ENCODE data around the gene LY6G6C. TPM values are rescaled to one million over a fixed set of nuclear protein-coding genes. Genes with fewer than 3 reads are reported as not detected.

LY6G6C gene
- total and polyA plus RNA-seq, 2 experiments from 2014 or later, result not detected

GRCh38 chr6:31713465-31713864, 8.1 kb downstream of the LY6G6C start:
- Mint-ChIP-seq H3K4me3 (no peak overlapping the region; the same call in 2 of the 3 replicates), H3K27ac (no peak overlapping the region)

GRCh38 chr6:31712296-31712695, 9.2 kb downstream of the LY6G6C start:
- no peaks in the 10 kb centered on the region for H3K36me3 Mint-ChIP-seq (ENCODE audit: low read depth)
- H3K4me3 Mint-ChIP-seq, result no peak overlapping the region
- no peaks in the 10 kb centered on the region for H3K9me3 Mint-ChIP-seq
- H2AFZ ChIP-seq, result no peak overlapping the region
- H3K27ac ChIP-seq (ENCODE audit: low read depth), result no peak overlapping the region
- H3K27ac Mint-ChIP-seq, result no peak overlapping the region
- DNase-seq (ENCODE audit: low spot score), result no peak
- no peaks in the 10 kb centered on the region for H4K20me1 ChIP-seq (replicated peaks; ENCODE audit: insufficient read depth)
- no peak for ATAC-seq
- no peak overlapping the region for H3K4me3 ChIP-seq
- no peaks in the 10 kb centered on the region for H3K79me2 ChIP-seq (replicated peaks; ENCODE audit: insufficient read depth)
- TF ChIP-seq ZNF114 (CRISPR knock-in tag; IDR thresholded peaks at IDR 0.05) (no peak), CREB1 (CRISPR knock-in tag; IDR thresholded peaks at IDR 0.05; ENCODE audit: low read depth) (no peak), CTCF (conservative IDR thresholded peaks at IDR 0.05; ENCODE audit: low read depth in 2 of 2) (0 out of 4 replicates have a peak, but pooled peaks of 1 of the 2 experiments have one; percentile 18), JUNB (IDR thresholded peaks at IDR 0.05; ENCODE audit: unreplicated experiment) (no peak), REST (IDR thresholded peaks at IDR 0.05; ENCODE audit: unreplicated experiment) (no peak), POLR2AphosphoS5 (IDR thresholded peaks at IDR 0.05; ENCODE audit: low read depth) (no peak)
- no peaks in the 10 kb centered on the region for H3K9me2 ChIP-seq (ENCODE audit: insufficient read depth)
- peaks cover 26% of the 10 kb centered on the region for H3K4me1 Mint-ChIP-seq
- peaks cover 18% of the 10 kb centered on the region for H3K27me3 Mint-ChIP-seq (ENCODE audit: insufficient read depth, low read depth, poor library complexity)
- peaks cover 20% of the 10 kb centered on the region for H3K4me1 ChIP-seq (ENCODE audit: insufficient read depth)
- no peaks in the 10 kb centered on the region for H3F3A ChIP-seq (replicated peaks; ENCODE audit: low read depth)
- no peak overlapping the region for H3K4me2 ChIP-seq
- H3K36me3 ChIP-seq (ENCODE audit: insufficient read depth), result no peaks in the 10 kb centered on the region
- H3K27me3 ChIP-seq (ENCODE audit: insufficient read depth), result no peaks in the 10 kb centered on the region

More at GRCh38 chr6:31713465-31713864, 8.1 kb downstream of the LY6G6C start:
- Histone ChIP-seq H2AFZ (peak overlapping the region; percentile 100), H3K4me3 (peak overlapping the region; percentile 14; the same call in 1 of the 2 replicates), H3K27ac (ENCODE audit: low read depth) (no peak overlapping the region), H3K36me3 (ENCODE audit: insufficient read depth) (no peaks in the 10 kb centered on the region), H3K27me3 (ENCODE audit: insufficient read depth) (no peaks in the 10 kb centered on the region), H4K20me1 (replicated peaks; ENCODE audit: insufficient read depth) (no peaks in the 10 kb centered on the region), H3K9me2 (ENCODE audit: insufficient read depth) (no peaks in the 10 kb centered on the region), H3K4me2 (peak overlapping the region; percentile 71), H3K4me1 (ENCODE audit: insufficient read depth) (peaks cover 29% of the 10 kb centered on the region), H3F3A (replicated peaks; ENCODE audit: low read depth) (no peaks in the 10 kb centered on the region), H3K79me2 (replicated peaks; ENCODE audit: insufficient read depth) (no peaks in the 10 kb centered on the region)
- Mint-ChIP-seq H3K27me3 (ENCODE audit: insufficient read depth, low read depth, poor library complexity) (peaks cover 14% of the 10 kb centered on the region), H3K36me3 (ENCODE audit: low read depth) (no peaks in the 10 kb centered on the region; the same call in 2 of the 3 replicates), H3K9me3 (no peaks in the 10 kb centered on the region), H3K4me1 (peaks cover 38% of the 10 kb centered on the region)
- no peak for TF ChIP-seq NANOG (IDR thresholded peaks at IDR 0.05; ENCODE audit: borderline replicate concordance)
- TF ChIP-seq ETS1 (IDR thresholded peaks at IDR 0.05), result no peak
- TF ChIP-seq EZH2phosphoT487 (IDR thresholded peaks at IDR 0.05; ENCODE audit: unreplicated experiment), result no peak
- no peak for TF ChIP-seq CREB1 (CRISPR knock-in tag; IDR thresholded peaks at IDR 0.05; ENCODE audit: low read depth)
- TF ChIP-seq EZH2 (IDR thresholded peaks at IDR 0.05; ENCODE audit: low read depth, unreplicated experiment), result no peak
- no peak for DNase-seq (ENCODE audit: low spot score)
- ATAC-seq, result no peak
